GM12892 (cell line): ENCODE measurements around the gene COL17A1.

Experiments used
- POLR2A ChIP-seq: IDR thresholded peaks from 2 replicates; pipeline ENCODE4 v1.6.1; 2011; ENCODE audit warnings: low read depth, low read length, control low read depth
- TAF1 ChIP-seq: IDR thresholded peaks from 2 replicates; pipeline ENCODE4 v1.6.1; 2011; ENCODE audit warnings: low read depth, mild to moderate bottlenecking, control low read depth, low read length, borderline replicate concordance

DNA sequence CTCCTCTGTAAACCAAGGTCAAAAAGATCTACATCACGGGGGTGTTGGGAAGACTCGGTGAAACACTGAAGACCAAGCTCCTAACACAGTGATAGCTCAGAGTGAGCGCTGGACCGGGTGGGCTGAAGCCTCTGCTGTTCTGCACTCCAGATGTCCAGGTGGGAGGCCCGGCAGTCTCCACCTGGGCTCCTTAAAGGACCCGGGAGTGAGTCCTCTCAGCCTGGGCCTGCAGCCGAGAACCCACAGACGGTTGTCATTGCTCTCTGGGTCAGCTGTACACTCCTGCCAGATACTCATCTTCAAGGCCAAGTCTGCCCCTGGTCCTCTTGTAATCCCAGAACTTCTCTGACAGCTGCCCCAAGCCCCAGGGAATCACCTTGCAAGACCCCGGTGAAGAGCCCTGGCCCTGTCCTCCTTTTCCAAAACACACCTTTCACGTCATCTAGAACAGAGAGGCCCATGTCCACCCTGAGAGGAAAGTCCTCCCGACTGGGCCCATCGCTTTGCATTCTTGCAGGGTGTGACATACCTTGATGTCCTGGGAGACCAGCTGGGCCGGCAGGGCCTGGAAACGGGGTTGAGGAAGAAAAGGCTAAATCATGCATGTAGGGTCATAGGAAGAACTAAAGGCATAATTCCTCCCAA lies 43.7 kb downstream of the COL17A1 start:
- TF ChIP-seq POLR2A (no peak), TAF1 (no peak)
